HG03354 (cell line): Measurements from ENCODE around the gene LGI2.
"Not testable (repeated sequence)": the region's sequence is repeated elsewhere in the genome, so short reads cannot be mapped to it uniquely, and the experiment has no call there.

Experiments used
- ATAC-seq: cut with Tn5 transposase; IDR thresholded peaks from one replicate; pipeline ENCODE4 v1.9.1; 2021; ENCODE audit warnings: mild to moderate bottlenecking; ENCODE audit not compliant: unreplicated experiment, poor library complexity, severe bottlenecking

Gene LGI2, protein sequence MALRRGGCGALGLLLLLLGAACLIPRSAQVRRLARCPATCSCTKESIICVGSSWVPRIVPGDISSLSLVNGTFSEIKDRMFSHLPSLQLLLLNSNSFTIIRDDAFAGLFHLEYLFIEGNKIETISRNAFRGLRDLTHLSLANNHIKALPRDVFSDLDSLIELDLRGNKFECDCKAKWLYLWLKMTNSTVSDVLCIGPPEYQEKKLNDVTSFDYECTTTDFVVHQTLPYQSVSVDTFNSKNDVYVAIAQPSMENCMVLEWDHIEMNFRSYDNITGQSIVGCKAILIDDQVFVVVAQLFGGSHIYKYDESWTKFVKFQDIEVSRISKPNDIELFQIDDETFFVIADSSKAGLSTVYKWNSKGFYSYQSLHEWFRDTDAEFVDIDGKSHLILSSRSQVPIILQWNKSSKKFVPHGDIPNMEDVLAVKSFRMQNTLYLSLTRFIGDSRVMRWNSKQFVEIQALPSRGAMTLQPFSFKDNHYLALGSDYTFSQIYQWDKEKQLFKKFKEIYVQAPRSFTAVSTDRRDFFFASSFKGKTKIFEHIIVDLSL

GRCh38 chr4:25030277-25031076, at the start of gene LGI2:
Gene LGI2 (minus strand): TSS chr4:25030946. CDS start chr4:25030693, 253 bp downstream.
- peak; percentile 47 for ATAC-seq

GRCh38 chr4:25078523-25078922, 47.8 kb upstream of the LGI2 start:
- ATAC-seq, result no peak

GRCh38 chr4:25076625-25077398, 46.1 kb upstream of the LGI2 start:
- no peak for ATAC-seq

- ATAC-seq, result no peak
These were observed 45.1 kb upstream of the LGI2 start for GRCh38 chr4:25075851-25076250.

DNA sequence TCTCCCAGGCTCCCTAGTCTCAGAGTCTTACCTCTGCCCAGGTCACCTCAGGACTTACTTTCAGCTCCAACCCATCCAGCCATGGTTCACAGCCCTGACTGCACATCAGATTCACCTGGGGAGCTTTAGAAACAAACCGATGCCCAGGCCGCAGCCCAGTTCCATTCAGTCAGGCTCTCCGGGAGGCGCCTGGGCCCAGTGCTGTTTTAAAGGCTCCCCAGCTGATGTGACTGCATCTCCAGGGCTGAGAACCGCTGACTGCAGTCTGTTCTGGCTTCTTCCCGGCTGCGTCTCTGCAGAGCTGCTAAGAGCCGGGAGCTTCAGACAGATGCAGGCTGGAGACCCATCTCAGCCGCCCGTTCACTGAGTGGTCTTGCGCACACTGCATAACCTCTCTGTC, 44.4 kb upstream of the LGI2 start:
- no peak for ATAC-seq

GRCh38 chr4:25070545-25070944, 39.8 kb upstream of the LGI2 start:
- no peak for ATAC-seq

- no peak for ATAC-seq
These were observed 38.3 kb upstream of the LGI2 start for GRCh38 chr4:25069014-25069413.

DNA sequence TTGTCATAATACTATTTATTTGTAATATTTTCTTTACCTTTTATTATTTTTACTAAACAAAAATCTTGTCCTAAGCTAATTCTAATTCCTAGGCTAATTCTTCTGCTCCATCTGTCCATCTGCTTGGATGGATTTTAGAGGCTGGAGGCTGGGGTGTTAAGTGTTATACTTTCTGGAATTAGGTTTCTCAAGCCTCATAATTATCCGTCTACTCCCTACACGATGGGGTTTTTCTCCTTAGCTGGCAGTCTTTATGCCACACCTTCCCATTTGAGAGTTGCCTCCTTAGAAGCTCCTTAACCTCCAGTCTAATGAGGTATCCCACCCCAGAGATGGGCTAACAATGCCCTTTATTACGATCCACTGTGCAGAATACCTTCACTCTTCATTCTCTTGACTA, 37.6 kb upstream of the LGI2 start:
- ATAC-seq, result no peak

DNA sequence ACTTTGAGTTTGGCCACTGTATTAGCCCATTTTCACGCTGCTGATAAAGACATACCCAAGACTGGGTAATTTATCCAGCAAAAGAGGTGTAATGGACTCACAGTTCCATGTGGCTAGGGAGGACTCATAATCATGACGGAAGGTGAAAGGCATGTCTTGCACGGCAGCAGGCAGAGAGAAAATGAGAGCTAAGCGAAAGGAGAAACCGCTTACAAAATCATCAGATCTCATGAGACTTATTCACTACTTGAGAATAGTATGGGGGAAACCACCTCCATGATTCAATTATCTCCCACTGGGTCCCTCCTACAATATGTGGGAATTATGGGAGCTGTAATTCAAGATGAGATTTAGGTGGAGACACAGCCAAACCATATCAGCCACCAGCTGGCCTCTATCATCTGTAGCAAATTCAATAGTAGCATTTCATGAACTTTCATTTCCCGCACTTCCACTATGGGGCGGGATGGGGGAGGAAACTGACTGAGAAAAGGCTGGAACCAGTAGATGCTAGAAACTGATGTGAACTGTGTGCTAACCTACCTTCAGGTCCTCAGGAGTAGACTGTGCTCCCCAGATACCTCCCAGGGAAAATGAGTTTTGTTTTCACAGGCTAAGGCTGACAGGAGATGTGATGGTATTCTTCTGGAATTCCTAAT, 35.3 kb upstream of the LGI2 start:
- no peak for ATAC-seq

- no peak for ATAC-seq
These were observed 34.7 kb upstream of the LGI2 start for GRCh38 chr4:25065431-25065858.

- not testable (repeated sequence) for ATAC-seq
These were observed 33.7 kb upstream of the LGI2 start for GRCh38 chr4:25064447-25064846.

- no peak for ATAC-seq
These were observed 32.4 kb upstream of the LGI2 start for GRCh38 chr4:25063116-25063515.

DNA sequence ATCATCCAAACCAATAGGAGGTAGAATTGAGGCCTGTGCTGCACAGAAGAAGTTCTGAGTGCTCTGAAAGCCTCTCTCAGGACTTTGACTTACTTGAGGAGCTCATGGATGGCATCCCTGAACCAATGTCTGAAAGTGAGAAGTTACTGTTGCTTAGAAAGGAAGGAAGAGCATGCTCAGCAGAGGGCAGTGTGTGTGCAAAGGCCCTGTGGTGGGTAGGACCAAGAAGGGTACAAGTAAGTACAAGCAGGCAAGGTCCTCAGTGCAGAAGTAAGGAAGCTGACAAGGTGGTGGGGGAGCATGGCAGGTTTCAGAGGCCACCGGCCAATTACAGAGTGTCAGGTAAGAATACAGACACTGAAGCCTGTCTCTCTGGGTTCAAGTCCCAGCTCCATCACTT, 31.4 kb upstream of the LGI2 start:
- ATAC-seq, result no peak

DNA sequence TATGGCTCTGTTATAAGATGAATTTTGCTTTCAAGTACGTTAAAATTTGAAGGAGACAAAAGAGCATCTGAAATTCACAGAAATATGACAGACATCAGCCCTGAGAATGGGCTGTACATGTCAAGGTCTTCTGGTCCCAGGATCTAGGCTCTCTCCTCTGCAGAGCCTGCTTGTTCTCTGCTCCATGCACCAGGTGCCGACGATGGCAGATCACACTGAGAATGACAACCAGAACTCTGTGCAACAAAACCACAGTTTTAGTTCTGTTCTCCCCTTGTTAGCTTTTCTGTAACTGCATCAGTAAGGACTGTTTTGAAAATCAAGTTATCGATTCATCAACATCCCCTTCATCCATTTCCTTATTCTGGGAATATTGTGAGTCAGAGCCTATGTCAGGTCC, 30.9 kb upstream of the LGI2 start:
- no peak for ATAC-seq

- ATAC-seq, result no peak
These were observed 30.2 kb upstream of the LGI2 start for GRCh38 chr4:25060963-25061340.

- no peak for ATAC-seq
These were observed 29.7 kb upstream of the LGI2 start for GRCh38 chr4:25060241-25060962.

DNA sequence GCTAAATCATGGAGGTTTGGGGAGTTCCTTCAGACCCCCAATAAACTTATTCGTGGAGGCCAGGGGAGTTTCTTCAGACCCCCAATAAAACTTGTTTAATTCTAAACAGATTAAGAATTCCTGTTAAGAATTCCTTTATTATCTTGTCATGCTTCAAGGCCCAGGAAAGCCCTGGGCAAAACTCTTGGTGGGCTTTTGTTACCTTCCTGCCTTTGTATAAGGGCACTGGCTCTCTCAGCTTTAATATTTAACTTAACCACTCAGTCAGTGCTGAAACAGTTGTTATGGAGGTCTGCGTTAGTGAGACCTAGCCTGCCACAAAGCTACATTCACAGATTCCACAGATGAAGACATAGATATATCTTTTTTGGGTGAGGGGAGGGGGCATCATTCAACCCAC, 29.0 kb upstream of the LGI2 start:
- ATAC-seq, result no peak

DNA sequence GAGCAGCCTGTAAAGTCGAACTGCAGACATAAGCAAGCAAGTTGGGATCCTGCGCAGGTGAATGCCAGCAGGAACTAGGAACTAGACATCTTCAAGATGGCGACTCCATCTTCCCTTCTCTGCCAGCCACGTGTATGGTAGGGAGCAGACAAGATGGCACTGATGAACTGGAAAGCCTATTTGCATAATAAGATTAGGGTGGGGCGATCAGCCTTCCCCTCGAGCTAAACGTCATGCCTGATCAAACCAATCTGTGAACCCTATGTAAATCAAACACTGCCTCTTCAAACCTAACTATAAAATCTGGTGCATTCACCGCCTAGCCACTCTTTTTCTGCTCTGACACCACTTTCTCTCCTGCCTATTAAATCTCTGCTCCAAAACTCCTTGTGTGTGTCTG, 28.1 kb upstream of the LGI2 start:
- ATAC-seq, result no peak

GRCh38 chr4:25057299-25057698, 26.6 kb upstream of the LGI2 start:
- ATAC-seq, result no peak
